NCI-H1417 treated with DMSO at 0.1 percent for 48 hours (cell line): Measurements from ENCODE around the gene TMEM178B.
"Not testable (repeated sequence)": the region's sequence is repeated elsewhere in the genome, so short reads cannot be mapped to it uniquely, and the experiment has no call there.

ENCODE experiments used
- DNase-seq: peaks from one replicate; lab custom pipeline; 2025; lab: John Stamatoyannopoulos, UW

The TMEM178B gene

DNA sequence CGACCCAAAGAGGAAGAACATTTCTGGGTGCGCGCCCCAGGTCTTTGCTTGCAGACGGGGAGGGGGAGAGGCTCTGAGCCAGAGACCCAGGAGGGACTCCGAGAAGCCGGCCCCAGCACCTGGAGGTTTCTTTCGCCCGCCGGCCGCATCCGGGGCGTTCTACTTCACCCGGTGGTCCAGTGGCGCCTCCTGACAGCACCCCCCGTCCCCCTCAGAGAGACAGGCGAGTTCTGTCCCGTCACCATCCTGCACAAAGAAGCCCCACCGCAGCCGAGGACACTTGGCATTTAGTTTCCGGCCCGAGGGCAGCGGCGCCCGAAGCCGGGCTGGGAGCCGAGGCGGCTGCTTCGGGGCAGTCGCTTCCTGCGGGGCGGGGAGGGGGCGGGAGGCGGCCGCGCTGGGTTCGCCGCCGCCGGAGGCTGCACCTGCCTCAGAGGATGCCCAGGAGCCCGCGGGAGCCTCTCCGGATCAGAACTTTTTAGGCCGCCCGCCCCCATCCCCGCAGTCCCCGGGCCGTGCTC is at the start of gene TMEM178B:
TSS of gene TMEM178B (plus strand) at position 424 of the 521 bp plus-strand sequence.
- DNase-seq: no peak

GRCh38 chr7:141024668-141025067 is 49.2 kb upstream of the TMEM178B start:
- no peak for DNase-seq

DNA sequence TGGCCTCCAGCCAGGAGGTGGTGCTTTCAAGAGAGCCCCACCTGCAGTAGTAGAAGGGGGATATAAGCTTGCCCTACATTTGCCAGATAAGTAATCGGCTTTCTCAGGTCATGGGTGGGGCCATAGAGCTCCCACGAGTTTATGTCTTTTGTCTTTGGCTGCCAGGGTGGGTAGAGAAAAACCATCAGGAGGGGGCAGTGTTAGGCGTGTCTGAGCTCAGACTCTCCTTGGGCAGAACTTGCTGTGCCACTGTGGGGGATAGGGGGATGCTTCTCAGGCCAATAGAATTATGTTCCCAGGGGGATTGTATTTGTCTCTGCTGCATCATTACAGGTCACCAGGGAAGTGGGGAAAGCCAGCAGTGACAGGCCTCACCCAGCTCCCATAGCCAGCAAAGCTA is 46.8 kb upstream of the TMEM178B start:
- DNase-seq: no peak

DNA sequence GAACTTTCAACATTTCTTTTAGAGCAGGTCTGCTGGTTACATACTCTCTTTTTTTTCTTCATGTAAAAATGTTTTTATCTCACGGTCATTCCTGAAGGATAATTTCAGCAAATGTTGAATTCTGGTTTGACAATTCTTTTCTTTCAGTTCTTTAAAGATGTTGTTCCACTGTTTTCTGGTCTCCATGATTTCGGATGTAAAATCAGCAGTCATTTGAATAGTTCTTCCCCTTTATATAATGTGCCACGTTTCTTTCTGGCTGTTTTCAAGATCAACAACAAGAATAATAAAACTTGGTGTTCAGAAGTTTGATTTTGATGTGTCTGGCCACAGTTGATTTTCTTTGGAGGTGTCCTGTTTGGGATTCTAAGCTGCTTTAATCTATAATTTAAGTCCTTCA is 45.1 kb upstream of the TMEM178B start:
- DNase-seq: no peak

DNA sequence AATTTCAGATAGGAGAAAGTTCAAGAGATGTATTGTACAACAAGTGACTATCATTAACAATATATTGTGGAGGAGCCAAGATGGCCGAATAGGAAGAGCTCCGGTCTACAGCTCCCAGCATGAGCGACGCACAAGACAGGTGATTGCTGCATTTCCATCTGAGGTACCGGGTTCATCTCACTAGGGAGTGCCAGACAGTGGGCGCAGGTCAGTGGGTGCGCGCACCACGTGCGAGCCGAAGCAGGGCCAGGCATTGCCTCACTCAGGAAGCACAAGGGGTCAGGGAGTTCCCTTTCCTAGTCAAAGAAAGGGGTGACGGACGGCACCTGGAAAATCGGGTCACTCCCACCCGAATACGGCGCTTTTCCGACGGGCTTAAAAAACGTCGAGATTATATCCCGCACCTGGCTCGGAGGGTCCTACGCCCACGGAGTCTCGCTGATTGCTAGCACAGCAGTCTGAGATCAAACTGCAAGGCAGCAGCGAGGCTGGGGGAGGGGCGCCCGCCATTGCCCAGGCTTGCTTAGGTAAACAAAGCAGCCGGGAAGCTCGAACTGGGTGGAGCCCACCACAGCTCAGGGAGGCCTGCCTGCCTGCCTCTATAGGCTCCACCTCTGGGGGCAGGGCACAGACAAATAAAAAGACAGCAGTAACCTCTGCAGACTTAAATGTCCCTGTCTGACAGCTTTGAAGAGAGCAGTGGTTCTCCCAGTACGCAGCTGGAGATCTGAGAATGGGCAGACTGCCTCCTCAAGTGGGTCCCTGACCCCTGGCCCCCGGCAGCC is 41.1 kb upstream of the TMEM178B start:
- DNase-seq: not testable (repeated sequence)

- DNase-seq: not testable (repeated sequence)
Observed at GRCh38 chr7:141038100-141038499, 35.8 kb upstream of the TMEM178B start.

GRCh38 chr7:141039376-141039775 is 34.5 kb upstream of the TMEM178B start:
- DNase-seq: no peak

GRCh38 chr7:141042222-141043193 is 31.4 kb upstream of the TMEM178B start:
- DNase-seq: no peak

- DNase-seq: no peak
Observed at GRCh38 chr7:141043616-141044015, 30.2 kb upstream of the TMEM178B start.

DNA sequence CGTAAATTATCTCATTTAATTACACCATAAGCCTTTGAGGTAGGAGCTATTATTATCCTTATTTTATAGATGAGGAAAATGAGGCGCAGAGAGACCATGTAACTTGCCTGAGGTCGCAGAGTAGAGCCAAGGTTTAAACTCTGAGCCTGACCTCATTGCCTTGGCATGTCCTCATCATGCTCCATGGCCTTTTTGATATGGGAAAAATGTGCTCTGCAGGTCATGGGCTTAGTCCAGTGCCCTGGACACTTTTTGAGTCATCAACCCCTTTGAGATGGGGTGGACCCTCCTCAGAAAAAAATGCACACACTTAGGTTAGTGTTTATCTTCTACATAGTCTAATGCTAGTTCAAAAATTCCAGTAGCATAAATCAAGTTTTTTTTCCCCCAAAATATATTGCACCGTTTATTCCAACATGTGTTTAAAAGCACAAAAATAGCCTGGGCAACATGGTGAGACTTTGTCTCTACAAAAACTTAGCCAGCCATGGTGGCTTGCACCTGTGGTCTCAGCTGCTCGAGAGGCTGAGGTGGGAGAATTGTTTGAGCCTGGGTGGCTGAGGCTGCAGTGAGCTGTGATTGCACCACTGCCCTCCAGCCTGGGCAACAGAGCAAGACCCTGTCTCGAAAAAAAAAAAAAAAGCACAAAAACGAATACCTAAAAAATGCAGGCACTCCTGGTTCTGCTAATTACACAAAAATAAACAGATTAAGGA is 28.6 kb upstream of the TMEM178B start:
- no peak for DNase-seq

- no peak for DNase-seq
Observed at GRCh38 chr7:141045842-141046620, 27.8 kb upstream of the TMEM178B start.

GRCh38 chr7:141053626-141054025 is 20.2 kb upstream of the TMEM178B start:
- no peak for DNase-seq

DNA sequence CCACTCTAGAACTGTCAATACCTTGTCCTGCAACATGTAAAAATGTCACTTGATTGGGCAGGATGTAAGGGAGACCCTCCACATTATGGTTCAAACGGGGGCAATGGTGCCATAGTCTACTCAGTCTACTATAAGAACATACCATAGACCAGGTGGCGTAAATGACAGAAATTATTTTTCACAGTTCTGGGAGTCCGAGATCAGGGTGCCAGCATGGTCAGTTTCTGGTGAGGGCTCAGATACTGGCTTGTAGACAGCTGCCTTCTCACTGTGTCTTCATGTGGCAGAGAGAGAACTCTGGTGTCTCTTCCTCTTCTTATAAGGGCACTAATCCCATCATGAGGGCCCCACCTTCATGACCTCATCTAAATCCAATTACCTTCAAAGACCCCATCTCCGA is 18.7 kb upstream of the TMEM178B start:
- DNase-seq: no peak

- DNase-seq: no peak
Observed at GRCh38 chr7:141057788-141058187, 16.1 kb upstream of the TMEM178B start.

GRCh38 chr7:141067856-141068255 is 6.0 kb upstream of the TMEM178B start:
- DNase-seq: not testable (repeated sequence)

- peak; percentile 80 for DNase-seq
Observed at GRCh38 chr7:141071260-141071854, 2.5 kb upstream of the TMEM178B start.

DNA sequence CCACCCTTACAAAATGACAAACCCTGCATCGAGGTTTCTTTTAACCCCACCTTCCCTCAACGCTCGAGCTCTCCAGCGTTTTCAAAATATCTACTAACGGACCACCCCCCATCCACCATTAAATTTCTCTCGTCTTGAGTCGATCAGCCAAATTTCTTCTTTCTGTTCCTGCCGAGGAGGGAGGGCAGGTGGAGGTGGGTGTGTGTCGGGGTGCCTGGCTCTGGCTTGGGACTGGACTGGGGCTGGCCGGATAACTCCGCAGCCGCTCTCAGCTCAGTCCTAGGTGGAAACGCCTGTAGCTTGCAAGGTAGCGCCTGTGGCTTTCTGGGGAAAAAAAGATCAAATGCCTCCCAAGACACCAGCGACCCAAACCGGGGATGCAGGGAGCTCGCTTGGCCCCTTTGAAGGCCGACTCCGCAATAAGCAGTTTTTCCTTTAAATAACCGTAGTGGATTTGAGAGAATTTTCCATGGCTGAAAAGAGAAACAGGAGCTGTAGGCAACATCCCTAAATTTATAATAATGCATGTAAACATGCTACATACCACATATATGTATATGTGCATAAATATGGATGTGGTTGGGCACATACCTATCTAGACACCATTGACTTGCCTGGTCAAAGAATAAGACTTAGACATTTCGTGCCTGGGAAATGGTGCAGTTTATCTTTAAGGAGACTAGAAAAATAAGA is 1.9 kb upstream of the TMEM178B start:
- DNase-seq: no peak

GRCh38 chr7:141072548-141073172 is 1.2 kb upstream of the TMEM178B start:
- peak; percentile 43 for DNase-seq

GRCh38 chr7:141073173-141073640 is 657 bp upstream of the TMEM178B start:
- no peak for DNase-seq
